ENCODE data around the gene RNF213.

Gene RNF213

DNA sequence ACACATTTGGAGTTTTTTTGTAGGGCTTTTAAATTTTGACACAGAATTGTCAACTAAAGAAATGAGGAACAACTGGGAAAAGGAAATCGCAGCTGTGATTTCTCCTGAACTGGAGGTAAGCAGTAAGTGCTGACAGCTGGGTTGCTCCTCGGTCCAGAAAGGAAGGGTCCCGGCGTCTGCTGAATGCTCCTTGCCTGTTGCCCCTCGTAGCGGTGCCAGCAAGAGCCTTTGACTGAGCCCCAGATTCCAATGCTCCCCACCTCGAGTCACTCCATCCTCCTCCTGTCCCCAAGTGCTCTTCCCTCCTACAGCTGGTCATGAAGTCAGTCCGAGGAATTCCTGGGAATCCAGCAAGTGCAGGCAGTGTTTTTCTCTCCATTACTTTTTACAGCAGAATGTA, 122.3 kb downstream of the RNF213 start:
- Histone ChIP-seq H3K9me3 (no peaks in the 10 kb centered on the region), H3K27ac (no peak overlapping the region), H3K27me3 (no peaks in the 10 kb centered on the region), H3K36me3 (peaks cover 100% of the 10 kb centered on the region), H3K4me3 (ENCODE audit: low read depth in 1 of 2, low read length in 1 of 2) (no peak overlapping the region), H3K4me1 (ENCODE audit: control insufficient read depth in 1 of 2, insufficient read depth in 1 of 2, low read depth in 1 of 2, low read length in 1 of 2) (no peaks in the 10 kb centered on the region)
- TF ChIP-seq, protein P1, sequence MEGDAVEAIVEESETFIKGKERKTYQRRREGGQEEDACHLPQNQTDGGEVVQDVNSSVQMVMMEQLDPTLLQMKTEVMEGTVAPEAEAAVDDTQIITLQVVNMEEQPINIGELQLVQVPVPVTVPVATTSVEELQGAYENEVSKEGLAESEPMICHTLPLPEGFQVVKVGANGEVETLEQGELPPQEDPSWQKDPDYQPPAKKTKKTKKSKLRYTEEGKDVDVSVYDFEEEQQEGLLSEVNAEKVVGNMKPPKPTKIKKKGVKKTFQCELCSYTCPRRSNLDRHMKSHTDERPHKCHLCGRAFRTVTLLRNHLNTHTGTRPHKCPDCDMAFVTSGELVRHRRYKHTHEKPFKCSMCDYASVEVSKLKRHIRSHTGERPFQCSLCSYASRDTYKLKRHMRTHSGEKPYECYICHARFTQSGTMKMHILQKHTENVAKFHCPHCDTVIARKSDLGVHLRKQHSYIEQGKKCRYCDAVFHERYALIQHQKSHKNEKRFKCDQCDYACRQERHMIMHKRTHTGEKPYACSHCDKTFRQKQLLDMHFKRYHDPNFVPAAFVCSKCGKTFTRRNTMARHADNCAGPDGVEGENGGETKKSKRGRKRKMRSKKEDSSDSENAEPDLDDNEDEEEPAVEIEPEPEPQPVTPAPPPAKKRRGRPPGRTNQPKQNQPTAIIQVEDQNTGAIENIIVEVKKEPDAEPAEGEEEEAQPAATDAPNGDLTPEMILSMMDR (IDR thresholded peaks at IDR 0.05), result no peak

DNA sequence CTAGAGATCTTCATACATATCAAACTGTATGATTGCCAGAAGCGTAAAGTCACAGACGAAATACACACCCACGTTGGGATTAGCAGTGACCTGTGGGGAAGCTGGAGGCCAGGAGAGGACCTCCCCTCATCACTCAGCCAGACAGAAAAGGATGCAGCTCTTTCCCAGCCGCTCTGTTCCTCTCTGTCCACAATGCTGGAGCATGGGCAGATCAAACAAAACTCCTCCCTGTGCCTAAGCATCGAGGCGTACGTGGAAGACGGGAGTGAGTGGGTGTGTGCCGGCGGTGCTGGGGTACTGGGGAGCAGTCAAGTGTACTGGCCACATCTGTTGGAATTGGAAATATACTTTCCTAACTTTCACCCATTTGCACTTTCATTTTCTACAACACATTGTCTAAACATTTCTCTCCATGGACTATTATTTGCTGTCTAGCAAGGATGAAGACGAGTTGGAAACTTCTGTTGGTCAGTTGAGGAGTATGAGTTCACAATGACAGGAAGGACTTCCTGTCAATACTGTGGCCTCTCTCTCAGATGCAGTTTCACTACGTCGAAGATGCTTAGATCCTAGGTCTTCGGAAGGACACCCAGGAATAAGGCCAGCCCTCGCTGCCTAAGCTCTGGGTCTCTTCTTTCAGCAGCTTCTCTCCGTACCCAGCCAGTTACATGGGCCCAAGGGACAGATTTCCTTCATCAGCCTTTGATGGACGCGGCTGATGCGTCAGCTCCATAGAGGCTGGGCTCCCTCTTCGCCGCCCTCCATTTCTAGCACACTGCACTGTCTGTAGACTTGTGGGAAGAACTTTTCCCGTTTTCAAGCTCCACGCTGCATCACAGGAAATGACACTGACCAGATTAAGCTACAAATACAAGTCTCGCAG, 123.7 kb downstream of the RNF213 start:
- TF ChIP-seq, protein P1 (IDR thresholded peaks at IDR 0.05), result no peak
- no peaks in the 10 kb centered on the region for H3K9me3 ChIP-seq
- H3K27ac ChIP-seq, result no peak overlapping the region
- H3K36me3 ChIP-seq, result peaks cover 100% of the 10 kb centered on the region
- no peaks in the 10 kb centered on the region for H3K27me3 ChIP-seq
- H3K4me3 ChIP-seq (ENCODE audit: low read depth in 1 of 2, low read length in 1 of 2), result no peak overlapping the region
- H3K4me1 ChIP-seq (ENCODE audit: control insufficient read depth in 1 of 2, insufficient read depth in 1 of 2, low read depth in 1 of 2, low read length in 1 of 2), result no peaks in the 10 kb centered on the region

DNA sequence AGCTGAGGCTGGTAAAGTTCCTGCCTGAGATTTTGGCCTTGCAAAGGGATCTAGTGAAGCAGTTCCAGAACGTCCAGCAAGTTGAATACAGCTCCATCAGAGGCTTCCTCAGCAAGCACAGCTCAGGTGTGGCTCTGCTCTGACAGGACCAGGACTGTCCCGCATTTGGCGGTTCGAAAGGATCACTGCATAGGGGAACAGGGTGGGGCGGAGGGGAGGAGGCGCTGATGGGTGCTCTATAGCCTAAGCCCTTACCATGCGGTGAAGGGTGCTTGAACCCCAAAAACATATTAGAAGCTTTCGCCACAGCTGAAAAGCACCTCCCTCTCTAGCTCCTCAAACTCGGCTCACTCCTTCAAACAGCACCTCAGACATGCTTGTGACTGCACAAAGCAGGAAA, 124.4 kb downstream of the RNF213 start:
- H3K4me1 ChIP-seq (ENCODE audit: control insufficient read depth in 1 of 2, insufficient read depth in 1 of 2, low read depth in 1 of 2, low read length in 1 of 2), result no peaks in the 10 kb centered on the region
- H3K36me3 ChIP-seq, result peaks cover 100% of the 10 kb centered on the region
- H3K4me3 ChIP-seq (ENCODE audit: low read depth in 1 of 2, low read length in 1 of 2), result no peak overlapping the region
- TF ChIP-seq, protein P1 (IDR thresholded peaks at IDR 0.05), result no peak
- H3K9me3 ChIP-seq, result no peaks in the 10 kb centered on the region
- H3K27ac ChIP-seq, result no peak overlapping the region
- no peaks in the 10 kb centered on the region for H3K27me3 ChIP-seq

DNA sequence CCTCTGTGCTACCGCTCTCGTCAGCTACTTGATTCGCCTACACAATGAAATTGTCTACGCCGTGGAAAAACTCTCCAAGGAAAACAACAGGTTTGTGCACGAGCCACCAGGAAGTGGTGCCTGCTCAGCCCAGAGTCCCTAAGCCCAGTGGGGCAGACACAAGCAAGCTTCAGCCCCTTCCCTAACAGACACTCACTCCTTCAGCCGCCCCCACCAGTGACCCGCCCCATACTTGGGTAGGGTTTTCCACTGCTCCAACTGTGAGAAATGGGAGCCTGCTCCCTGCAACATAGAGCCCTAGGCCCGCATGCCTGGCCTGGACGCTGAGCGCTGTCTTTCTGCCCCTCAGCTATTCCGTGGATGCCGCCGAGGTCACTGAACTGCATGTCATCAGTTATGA, 125.7 kb downstream of the RNF213 start:
- Histone ChIP-seq H3K36me3 (peaks cover 100% of the 10 kb centered on the region), H3K9me3 (no peaks in the 10 kb centered on the region), H3K27ac (no peak overlapping the region), H3K4me3 (ENCODE audit: low read depth in 1 of 2, low read length in 1 of 2) (no peak overlapping the region), H3K27me3 (no peaks in the 10 kb centered on the region), H3K4me1 (ENCODE audit: control insufficient read depth in 1 of 2, insufficient read depth in 1 of 2, low read depth in 1 of 2, low read length in 1 of 2) (no peaks in the 10 kb centered on the region)
- TF ChIP-seq, protein P1 (IDR thresholded peaks at IDR 0.05), result no peak

DNA sequence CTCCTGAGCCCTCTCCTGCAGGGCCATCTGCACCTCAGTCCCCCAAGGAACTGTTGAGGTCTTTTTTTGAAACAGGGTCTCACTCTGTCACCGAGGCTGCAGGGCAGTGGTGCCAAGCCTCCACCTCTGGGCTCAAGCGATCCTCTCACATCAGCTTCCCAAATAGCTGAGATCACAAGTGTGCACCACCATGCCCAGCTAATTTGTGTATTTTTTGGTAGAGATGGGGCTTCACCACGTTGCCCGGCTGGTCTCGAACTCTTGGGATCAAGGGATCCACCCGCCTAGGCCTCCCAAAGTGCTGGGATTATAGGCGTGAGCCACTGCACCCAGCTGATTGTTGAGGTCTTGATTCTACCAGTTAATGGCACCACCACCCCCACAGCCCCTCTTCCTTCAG, 126.4 kb downstream of the RNF213 start:
- Histone ChIP-seq H3K4me3 (ENCODE audit: low read depth in 1 of 2, low read length in 1 of 2) (no peak overlapping the region), H3K27me3 (no peaks in the 10 kb centered on the region), H3K36me3 (peaks cover 100% of the 10 kb centered on the region), H3K9me3 (no peaks in the 10 kb centered on the region), H3K4me1 (ENCODE audit: control insufficient read depth in 1 of 2, insufficient read depth in 1 of 2, low read depth in 1 of 2, low read length in 1 of 2) (no peaks in the 10 kb centered on the region), H3K27ac (no peak overlapping the region)
- TF ChIP-seq, protein P1 (IDR thresholded peaks at IDR 0.05), result no peak
